Thoracic aorta (tissue), 2 donors: ENCODE data around the gene SLC4A7. TPM values are rescaled to one million over a fixed set of nuclear protein-coding genes. Genes with fewer than 3 reads are reported as not detected.
"Not testable (repeated sequence)": the region's sequence is repeated elsewhere in the genome, so short reads cannot be mapped to it uniquely, and the experiment has no call there.

Experiments
- ATAC-seq: fragments of 150-250 bp; one replicate; pipeline ENCODE4 v1.8.0; 2017; ENCODE audit warnings: low read depth; ENCODE audit not compliant: insufficient number of reproducible peaks, low FRiP score
- DNase-seq: peaks from one replicate; pipeline ENCODE4 v3.0.0-alpha.2; 2020; ENCODE audit warnings: low spot score
- H3K27ac ChIP-seq, 2 donors: fragments of 200-600 bp; sonication (generic); 1 replicate in 1 of 2; 2 replicates in 1 of 2; pipeline ENCODE4 v1.5.1; 2016; ENCODE audit warnings: mild to moderate bottlenecking in 2 of 2, moderate library complexity in 2 of 2
- H3K27me3 ChIP-seq: fragments of 200-600 bp; sonication (generic); replicated peaks from 2 replicates; pipeline ENCODE4 v1.6.0; 2016; ENCODE audit warnings: mild to moderate bottlenecking; ENCODE audit not compliant: insufficient read depth
- H3K36me3 ChIP-seq: fragments of 200-600 bp; sonication (generic); one replicate; pipeline ENCODE4 v1.5.1; 2016
- H3K4me1 ChIP-seq, 2 donors: fragments of 200-600 bp; sonication (generic); 1 replicate in 1 of 2; 2 replicates in 1 of 2; pipeline versions ENCODE4 v1.5.1 to v1.6.0; 2016; ENCODE audit warnings: low read depth in 2 of 2, mild to moderate bottlenecking in 1 of 2; ENCODE audit not compliant: control insufficient read depth in 1 of 2
- H3K4me3 ChIP-seq: fragments of 200-600 bp; sonication (generic); 2 replicates; pipeline ENCODE4 v1.5.1; 2016; ENCODE audit warnings: mild to moderate bottlenecking
- H3K9me3 ChIP-seq: fragments of 200-600 bp; sonication (generic); 2 replicates; pipeline ENCODE4 v1.5.1; 2016
- CTCF ChIP-seq: fragments of 200-600 bp; sonication (generic); IDR thresholded peaks from one replicate; pipeline ENCODE4 v1.5.1; 2019; ENCODE audit warnings: antibody characterized with exemption
- total RNA-seq, 2 donors: library from RNA; depleted of rRNA; stranded (reverse); fragments of >200 nt; gene quantifications; one replicate each; pipeline versions ENCODE4 v1.1.0 to v1.2.3, GENCODE V29; 2016

SLC4A7 gene
- total RNA-seq, 2 donors from 2014 or later = 50.0 to 176 TPM

- H3K9me3 ChIP-seq = no peaks in the 10 kb centered on the region
- ATAC-seq (no peak), DNase-seq (no peak)
- H3K4me3 ChIP-seq = no peak overlapping the region
- peaks cover 13% of the 10 kb centered on the region for H3K36me3 ChIP-seq
- TF ChIP-seq CTCF = no peak
- H3K27me3 ChIP-seq = no peaks in the 10 kb centered on the region
- no peaks in the 10 kb centered on the region for H3K4me1 ChIP-seq
- H3K27ac ChIP-seq = no peak overlapping the region
Observed at GRCh38 chr3:27423463-27423862, 60.7 kb downstream of the SLC4A7 start.

GRCh38 chr3:27422617-27423016 lies 61.6 kb downstream of the SLC4A7 start:
- ATAC-seq (no peak), DNase-seq (no peak)
- no peak overlapping the region for H3K4me3 ChIP-seq

GRCh38 chr3:27415202-27415601 lies 69.0 kb downstream of the SLC4A7 start:
- no peak for TF ChIP-seq CTCF
- no peak for ATAC-seq
- Histone ChIP-seq H3K36me3 (peaks cover 14% of the 10 kb centered on the region), H3K27ac (no peak overlapping the region), H3K4me1 (no peaks in the 10 kb centered on the region), H3K27me3 (no peaks in the 10 kb centered on the region), H3K9me3 (no peaks in the 10 kb centered on the region), H3K4me3 (no peak overlapping the region)
- no peak for DNase-seq

More at GRCh38 chr3:27422617-27423016, 61.6 kb downstream of the SLC4A7 start:
- Histone ChIP-seq H3K27me3 (no peaks in the 10 kb centered on the region), H3K9me3 (no peaks in the 10 kb centered on the region), H3K4me1 (no peaks in the 10 kb centered on the region), H3K27ac (no peak overlapping the region), H3K36me3 (peaks cover 15% of the 10 kb centered on the region)
- TF ChIP-seq CTCF = no peak

DNA sequence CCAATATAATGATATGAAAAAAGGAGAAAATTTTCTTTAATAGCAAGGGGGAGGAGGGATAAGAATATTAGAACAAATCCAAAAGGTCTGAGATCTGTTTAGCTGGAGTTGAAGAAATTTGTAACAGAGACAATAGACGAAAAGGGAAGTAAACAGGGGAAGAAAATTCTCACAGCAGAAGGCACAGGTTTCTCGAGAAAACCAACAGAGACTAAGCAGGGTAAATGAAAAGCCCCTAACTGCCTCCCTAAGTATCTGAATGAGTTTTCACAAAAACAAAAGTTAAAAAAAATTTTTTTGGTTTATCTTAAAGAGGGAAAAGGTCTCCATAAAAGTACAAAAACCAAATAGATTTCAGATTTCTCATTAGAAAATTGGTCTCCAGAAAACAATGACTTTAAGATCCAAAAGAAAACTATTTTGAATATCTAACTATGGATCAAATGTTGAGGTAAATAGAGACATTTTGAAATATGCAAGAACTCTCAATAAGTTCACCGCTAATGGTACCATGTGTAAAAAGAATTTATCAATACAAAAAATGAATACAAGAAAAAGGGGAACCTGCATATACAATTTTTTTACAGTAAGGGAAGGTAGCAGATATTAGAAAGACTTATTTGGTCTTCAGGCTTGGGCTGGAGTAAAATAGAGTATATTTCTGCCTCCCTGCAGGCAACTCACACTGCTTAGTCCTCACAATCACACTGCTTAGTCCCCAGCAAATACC lies 91.1 kb downstream of the SLC4A7 start:
- no peak overlapping the region for H3K27ac ChIP-seq
- no peaks in the 10 kb centered on the region for H3K9me3 ChIP-seq
- no peak overlapping the region for H3K4me3 ChIP-seq
- peaks cover 21% of the 10 kb centered on the region for H3K36me3 ChIP-seq
- no peak for ATAC-seq
- TF ChIP-seq CTCF = no peak
- no peaks in the 10 kb centered on the region for H3K4me1 ChIP-seq
- H3K27me3 ChIP-seq = no peaks in the 10 kb centered on the region
- DNase-seq = no peak

DNA sequence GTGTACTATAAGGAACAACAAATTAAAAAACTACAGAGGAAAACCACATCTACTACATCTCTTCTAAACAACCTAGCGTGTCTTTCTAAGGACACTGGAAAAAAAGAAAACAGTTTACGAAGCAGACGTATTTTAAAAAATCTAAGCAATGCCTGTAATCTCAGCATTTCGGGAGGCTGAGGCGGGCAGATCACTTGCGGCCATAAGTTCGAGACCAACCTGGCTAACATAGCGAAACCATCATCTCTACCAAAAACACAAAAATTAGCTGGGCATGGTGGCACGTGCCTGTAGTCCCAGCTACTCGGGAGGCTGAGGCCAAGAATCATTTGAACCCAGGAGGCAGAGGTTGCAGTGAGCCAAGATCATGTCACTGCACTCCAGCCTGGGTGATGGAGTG lies 91.8 kb downstream of the SLC4A7 start:
- H3K27me3 ChIP-seq, DNase-seq, H3K27ac ChIP-seq, H3K9me3 ChIP-seq, ATAC-seq, H3K4me3 ChIP-seq, H3K4me1 ChIP-seq: not testable (repeated sequence)
- peaks cover 23% of the 10 kb centered on the region for H3K36me3 ChIP-seq

DNA sequence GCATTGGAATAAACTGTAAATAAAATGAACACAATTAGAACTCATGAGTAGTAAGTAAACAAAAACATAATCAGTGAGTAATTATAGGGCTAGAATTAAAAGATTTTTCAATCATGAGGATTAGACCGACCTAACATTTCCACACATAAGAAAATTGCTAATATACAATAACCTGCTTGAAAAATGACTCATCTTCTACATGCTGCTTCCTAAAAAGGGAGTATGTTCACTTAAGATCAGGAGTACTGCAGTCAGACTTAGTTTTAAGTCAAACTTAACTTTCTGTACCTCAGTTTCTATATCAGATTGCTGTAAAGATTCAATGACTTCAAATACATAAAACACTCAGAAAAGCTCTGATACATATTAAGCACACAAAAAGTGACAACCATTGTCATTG lies 92.4 kb downstream of the SLC4A7 start:
- no peak for TF ChIP-seq CTCF
- H3K4me1 ChIP-seq = no peaks in the 10 kb centered on the region
- no peaks in the 10 kb centered on the region for H3K9me3 ChIP-seq
- ATAC-seq = no peak
- H3K27ac ChIP-seq = no peak overlapping the region
- H3K27me3 ChIP-seq = no peaks in the 10 kb centered on the region
- no peak for DNase-seq
- peaks cover 18% of the 10 kb centered on the region for H3K36me3 ChIP-seq
- H3K4me3 ChIP-seq = no peak overlapping the region
